Neutrophil (primary cell): Measurements from ENCODE around the gene SLC44A3.

Experiments used
- H3K27ac ChIP-seq: fragments of 200-600 bp; sonication (generic); 2 replicates; pipeline ENCODE4 v1.5.1; 2016; ENCODE audit warnings: mild to moderate bottlenecking, moderate library complexity
- H3K27me3 ChIP-seq: fragments of 200-600 bp; sonication (generic); 2 replicates; pipeline ENCODE4 v1.6.0; 2016; ENCODE audit warnings: mild to moderate bottlenecking
- H3K36me3 ChIP-seq: fragments of 200-600 bp; sonication (generic); 2 replicates; pipeline ENCODE4 v1.5.1; 2017
- H3K4me1 ChIP-seq, 2 experiments: fragments of 200-600 bp in 1 of 2; sonication (generic) in 1 of 2; 1 replicate in 1 of 2; 2 replicates in 1 of 2; pipeline versions ENCODE4 v1.5.1 to v1.6.1; 2013 to 2016; ENCODE audit warnings: low read depth in 1 of 2, low read length in 1 of 2, mild to moderate bottlenecking in 1 of 2, moderate library complexity in 1 of 2; ENCODE audit not compliant: control insufficient read depth in 1 of 2, insufficient read depth in 1 of 2
- H3K4me3 ChIP-seq, 2 experiments: fragments of 200-600 bp in 1 of 2; sonication (generic) in 1 of 2; 1 replicate in 1 of 2; 2 replicates in 1 of 2; pipeline ENCODE4 v1.5.1; 2013 to 2016; ENCODE audit warnings: low read depth in 1 of 2, low read length in 1 of 2, mild to moderate bottlenecking in 1 of 2, moderate library complexity in 1 of 2
- H3K9me3 ChIP-seq: fragments of 200-600 bp; sonication (generic); 2 replicates; pipeline ENCODE4 v1.5.1; 2016
- CTCF ChIP-seq: fragments of 200-600 bp; sonication (generic); IDR thresholded peaks from 2 replicates; pipeline ENCODE4 v1.5.1; 2016; ENCODE audit warnings: antibody characterized with exemption

SLC44A3 gene

GRCh38 chr1:94801919-94802546 is 18.1 kb upstream of the SLC44A3 start:
- Histone ChIP-seq H3K36me3 (no peaks in the 10 kb centered on the region), H3K4me1 (peaks cover 61% of the 10 kb centered on the region in 2 experiments), H3K27me3 (no peaks in the 10 kb centered on the region), H3K4me3 (peak overlapping the region in 1 of 2 experiments; percentile 6), H3K9me3 (no peaks in the 10 kb centered on the region), H3K27ac (peak overlapping the region; percentile 65)
- TF ChIP-seq CTCF, result peak; percentile 17

- Histone ChIP-seq H3K27me3 (no peaks in the 10 kb centered on the region), H3K4me3 (no peak overlapping the region), H3K9me3 (no peaks in the 10 kb centered on the region), H3K36me3 (no peaks in the 10 kb centered on the region), H3K4me1 (peaks cover 50 to 51% of the 10 kb centered on the region in 2 experiments), H3K27ac (no peak overlapping the region)
- TF ChIP-seq CTCF, result no peak
Measured at GRCh38 chr1:94803106-94803505, 17.1 kb upstream of the SLC44A3 start.

DNA sequence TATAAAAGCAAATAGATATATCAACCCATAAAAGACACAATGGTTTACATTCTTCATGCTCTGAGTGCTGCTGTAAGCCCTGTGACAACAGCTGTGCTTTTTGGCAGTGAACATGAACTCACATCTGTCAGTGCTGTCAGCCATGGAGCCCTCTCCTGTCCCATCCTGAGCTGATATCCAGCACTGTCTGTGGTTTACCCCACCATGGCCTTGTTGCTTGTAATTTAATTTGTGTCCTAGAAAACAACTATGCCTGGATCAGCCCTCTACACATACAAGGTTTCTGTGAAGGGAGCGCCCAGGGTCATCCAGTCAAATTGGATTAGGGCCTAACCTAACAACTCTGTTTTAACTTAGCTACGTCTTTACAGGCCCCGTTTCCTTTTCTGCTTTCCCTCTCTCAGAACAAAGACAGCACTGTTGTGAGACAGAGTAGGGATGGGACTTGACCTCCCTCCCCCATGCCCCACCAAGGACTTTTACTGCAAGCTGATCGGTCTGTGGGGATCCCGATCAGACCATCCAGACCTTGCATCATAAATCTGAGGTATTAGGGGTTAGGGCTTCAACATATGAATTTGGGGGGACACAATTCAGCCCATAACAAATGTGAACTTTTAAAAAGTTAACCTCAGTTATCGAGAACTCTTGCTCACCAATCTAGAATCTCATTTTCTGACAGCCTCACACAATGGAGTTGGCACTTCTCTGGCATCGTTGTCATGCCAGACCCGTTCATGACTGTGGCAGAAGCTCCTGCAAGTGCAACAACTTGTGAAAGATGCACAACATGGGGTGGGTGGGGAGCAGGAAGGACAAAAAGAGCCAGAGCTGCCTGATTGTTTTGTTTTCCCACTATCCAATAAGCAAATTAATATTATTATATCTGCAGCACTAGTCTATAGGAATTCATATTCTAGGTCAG is 16.4 kb upstream of the SLC44A3 start:
- Histone ChIP-seq H3K27ac (no peak overlapping the region), H3K36me3 (no peaks in the 10 kb centered on the region), H3K27me3 (no peaks in the 10 kb centered on the region), H3K4me3 (no peak overlapping the region), H3K9me3 (no peaks in the 10 kb centered on the region), H3K4me1 (peaks cover 44% of the 10 kb centered on the region in 2 experiments)
- TF ChIP-seq CTCF, result no peak

DNA sequence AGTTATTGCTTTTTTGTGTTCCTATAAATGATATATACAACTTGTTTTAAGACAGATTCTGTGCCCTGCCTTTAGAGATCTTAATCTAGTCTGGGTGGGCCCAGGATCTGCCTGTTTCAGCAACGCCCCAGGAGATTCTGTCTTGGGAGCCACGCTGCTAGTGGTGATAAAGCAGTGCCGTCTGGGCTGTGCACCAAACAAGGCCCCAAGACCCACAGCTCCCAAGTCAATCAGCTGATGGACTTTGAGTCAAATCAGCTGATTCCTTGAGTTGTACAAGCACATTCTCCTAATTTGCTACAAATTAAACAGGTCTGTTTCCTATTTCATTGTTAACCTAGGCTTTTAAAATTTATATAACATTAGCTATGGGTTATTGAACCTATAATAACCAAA is 15.7 kb upstream of the SLC44A3 start:
- no peak overlapping the region for H3K27ac ChIP-seq
- no peaks in the 10 kb centered on the region for H3K27me3 ChIP-seq
- TF ChIP-seq CTCF, result no peak

GRCh38 chr1:94805912-94806311 is 14.2 kb upstream of the SLC44A3 start:
- peak; percentile 93 for TF ChIP-seq CTCF
- no peak overlapping the region for H3K27ac ChIP-seq
- H3K9me3 ChIP-seq, result no peaks in the 10 kb centered on the region
- no peaks in the 10 kb centered on the region for H3K27me3 ChIP-seq
- H3K4me1 ChIP-seq, result peaks cover 24 to 25% of the 10 kb centered on the region in 2 experiments
- H3K4me3 ChIP-seq, result no peak overlapping the region
- H3K36me3 ChIP-seq, result no peaks in the 10 kb centered on the region

More for the DNA sequence above, 15.7 kb upstream of the SLC44A3 start:
- H3K36me3 ChIP-seq, result no peaks in the 10 kb centered on the region
- no peaks in the 10 kb centered on the region for H3K9me3 ChIP-seq
- peaks cover 37% of the 10 kb centered on the region in 2 experiments for H3K4me1 ChIP-seq
- no peak overlapping the region for H3K4me3 ChIP-seq
